ENCODE data around the gene ZFAND3. TPM values are rescaled to one million over a fixed set of nuclear protein-coding genes. Genes with fewer than 3 reads are reported as not detected.

The ZFAND3 gene
- total RNA-seq, 1 donor from 2014 or later: 131 TPM

- no peak for FAIRE-seq
- H3K4me3 ChIP-seq (ENCODE audit: insufficient read depth, low read depth, low read length): no peak overlapping the region
- DNase-seq (ENCODE audit: low read depth): peak; percentile 23
- Mint-ChIP-seq H3K4me1 (ENCODE audit: low read depth, unreplicated experiment) (peaks cover 34% of the 10 kb centered on the region), H3K4me3 (ENCODE audit: unreplicated experiment) (no peak overlapping the region), H3K36me3 (ENCODE audit: low read depth, unreplicated experiment) (peaks cover 9% of the 10 kb centered on the region), H3K27me3 (ENCODE audit: low read depth, unreplicated experiment) (no peaks in the 10 kb centered on the region), H3K9me3 (ENCODE audit: unreplicated experiment) (no peaks in the 10 kb centered on the region), H3K27ac (ENCODE audit: unreplicated experiment) (no peak overlapping the region)
- no peak overlapping the region for H3K27ac ChIP-seq (ENCODE audit: low read depth, low read length)
- peaks cover 77% of the 10 kb centered on the region for H4K20me1 ChIP-seq (ENCODE audit: insufficient read depth, low read length)
- H3K4me1 ChIP-seq (ENCODE audit: insufficient read depth, low read length): no peaks in the 10 kb centered on the region
- peaks cover 76% of the 10 kb centered on the region for H3K79me2 ChIP-seq (ENCODE audit: insufficient read depth, low read length)
- no peaks in the 10 kb centered on the region for H3K27me3 ChIP-seq (ENCODE audit: insufficient read depth, low read length)
- H3K4me2 ChIP-seq (ENCODE audit: low read length): no peak overlapping the region
- no peak overlapping the region for H3K9ac ChIP-seq (ENCODE audit: low read length)
- H3K9me3 ChIP-seq (ENCODE audit: insufficient read depth, low read depth, low read length): no peaks in the 10 kb centered on the region
- H2AFZ ChIP-seq (ENCODE audit: low read depth, low read length): no peak overlapping the region
- TF ChIP-seq CTCF (IDR thresholded peaks at IDR 0.05; ENCODE audit: insufficient read depth, low read depth, low read length): no peak
- TF ChIP-seq EZH2 (IDR thresholded peaks at IDR 0.05; ENCODE audit: insufficient read depth, low read length): no peak
- H3K36me3 ChIP-seq (ENCODE audit: insufficient read depth, low read length): no peaks in the 10 kb centered on the region
These were observed 220.0 kb downstream of the ZFAND3 start for GRCh38 chr6:38039502-38039901.

GRCh38 chr6:38040254-38040653, 220.7 kb downstream of the ZFAND3 start:
- Histone ChIP-seq H3K36me3 (ENCODE audit: insufficient read depth, low read length) (no peaks in the 10 kb centered on the region), H4K20me1 (ENCODE audit: insufficient read depth, low read length) (peaks cover 76% of the 10 kb centered on the region), H3K27me3 (ENCODE audit: insufficient read depth, low read length) (no peaks in the 10 kb centered on the region), H3K27ac (ENCODE audit: low read depth, low read length) (no peak overlapping the region), H3K9me3 (ENCODE audit: insufficient read depth, low read depth, low read length) (no peaks in the 10 kb centered on the region), H3K79me2 (ENCODE audit: insufficient read depth, low read length) (peaks cover 71% of the 10 kb centered on the region), H3K4me1 (ENCODE audit: insufficient read depth, low read length) (no peaks in the 10 kb centered on the region), H3K9ac (ENCODE audit: low read length) (no peak overlapping the region), H2AFZ (ENCODE audit: low read depth, low read length) (no peak overlapping the region), H3K4me3 (ENCODE audit: insufficient read depth, low read depth, low read length) (no peak overlapping the region), H3K4me2 (ENCODE audit: low read length) (no peak overlapping the region)
- H3K27me3 Mint-ChIP-seq (ENCODE audit: low read depth, unreplicated experiment): no peaks in the 10 kb centered on the region
- H3K4me3 Mint-ChIP-seq (ENCODE audit: unreplicated experiment): no peak overlapping the region
- peaks cover 28% of the 10 kb centered on the region for H3K4me1 Mint-ChIP-seq (ENCODE audit: low read depth, unreplicated experiment)
- H3K9me3 Mint-ChIP-seq (ENCODE audit: unreplicated experiment): no peaks in the 10 kb centered on the region
- TF ChIP-seq CTCF (IDR thresholded peaks at IDR 0.05; ENCODE audit: insufficient read depth, low read depth, low read length): no peak
- no peak for TF ChIP-seq EZH2 (IDR thresholded peaks at IDR 0.05; ENCODE audit: insufficient read depth, low read length)
- H3K27ac Mint-ChIP-seq (ENCODE audit: unreplicated experiment): no peak overlapping the region
- DNase-seq (ENCODE audit: low read depth) (no peak), FAIRE-seq (no peak)
- H3K36me3 Mint-ChIP-seq (ENCODE audit: low read depth, unreplicated experiment): peaks cover 9% of the 10 kb centered on the region

GRCh38 chr6:38043259-38043753, 223.8 kb downstream of the ZFAND3 start:
- H3K36me3 Mint-ChIP-seq (ENCODE audit: low read depth, unreplicated experiment): peaks cover 2% of the 10 kb centered on the region
- Histone ChIP-seq H3K27me3 (ENCODE audit: insufficient read depth, low read length) (no peaks in the 10 kb centered on the region), H3K79me2 (ENCODE audit: insufficient read depth, low read length) (peaks cover 63% of the 10 kb centered on the region), H2AFZ (ENCODE audit: low read depth, low read length) (no peak overlapping the region), H3K36me3 (ENCODE audit: insufficient read depth, low read length) (no peaks in the 10 kb centered on the region), H3K27ac (ENCODE audit: low read depth, low read length) (no peak overlapping the region), H3K4me2 (ENCODE audit: low read length) (no peak overlapping the region), H3K4me3 (ENCODE audit: insufficient read depth, low read depth, low read length) (no peak overlapping the region), H3K9ac (ENCODE audit: low read length) (no peak overlapping the region), H3K9me3 (ENCODE audit: insufficient read depth, low read depth, low read length) (no peaks in the 10 kb centered on the region), H3K4me1 (ENCODE audit: insufficient read depth, low read length) (no peaks in the 10 kb centered on the region), H4K20me1 (ENCODE audit: insufficient read depth, low read length) (peaks cover 71% of the 10 kb centered on the region)
- no peak overlapping the region for H3K27ac Mint-ChIP-seq (ENCODE audit: unreplicated experiment)
- H3K4me3 Mint-ChIP-seq (ENCODE audit: unreplicated experiment): no peak overlapping the region
- H3K4me1 Mint-ChIP-seq (ENCODE audit: low read depth, unreplicated experiment): peaks cover 16% of the 10 kb centered on the region
- TF ChIP-seq CTCF (IDR thresholded peaks at IDR 0.05; ENCODE audit: insufficient read depth, low read depth, low read length) (no peak), EZH2 (IDR thresholded peaks at IDR 0.05; ENCODE audit: insufficient read depth, low read length) (no peak)
- H3K27me3 Mint-ChIP-seq (ENCODE audit: low read depth, unreplicated experiment): no peaks in the 10 kb centered on the region
- H3K9me3 Mint-ChIP-seq (ENCODE audit: unreplicated experiment): no peaks in the 10 kb centered on the region
- no peak for FAIRE-seq
- no peak for DNase-seq (ENCODE audit: low read depth)

All from astrocyte (in vitro differentiated cells and primary cell).